ENCODE results near the gene ALG2. TPM values are rescaled to one million over a fixed set of nuclear protein-coding genes. Genes with fewer than 3 reads are reported as not detected.

The ALG2 gene
- total and polyA plus RNA-seq, 2 of the 13 experiments (the other 11 are each of a cell fraction or from before 2014, with no cell fraction given): 46.2 to 49.0 TPM

GRCh38 chr9:99253772-99254431 lies 32.2 kb upstream of the ALG2 start:
- POLR2A ChIA-PET: no interaction called here
- Histone ChIP-seq H3K27ac (ENCODE audit: extremely low read length, insufficient read depth, low read length) (no peak overlapping the region), H2AFZ (ENCODE audit: low read length) (no peak overlapping the region), H3K27me3 (ENCODE audit: control insufficient read depth in 1 of 2, insufficient read depth in 2 of 2, low read length in 2 of 2) (peaks cover 0 to 3% of the 10 kb centered on the region in 2 experiments; a peak in 1 of 5 replicates), H3K4me3 (replicated peaks in 1 of 3; ENCODE audit: insufficient read depth in 1 of 3, low read depth in 2 of 3, low read length in 3 of 3) (no peak overlapping the region), H3K36me3 (replicated peaks in 1 of 2; ENCODE audit: control insufficient read depth in 1 of 2, insufficient read depth in 2 of 2, low read length in 2 of 2) (no peaks in the 10 kb centered on the region), H3K4me2 (ENCODE audit: low read depth, low read length) (no peak overlapping the region), H3K4me1 (ENCODE audit: insufficient read depth, low read length) (no peaks in the 10 kb centered on the region), H3K9ac (ENCODE audit: insufficient read depth, low read depth, low read length) (no peak overlapping the region), H3K9me3 (ENCODE audit: low read length) (no peaks in the 10 kb centered on the region), H3K79me2 (ENCODE audit: insufficient read depth, low read length) (no peaks in the 10 kb centered on the region), H4K20me1 (ENCODE audit: insufficient read depth, low read length) (no peaks in the 10 kb centered on the region)
- TF ChIP-seq RBAK (CRISPR knock-in tag; IDR thresholded peaks at IDR 0.05): no peak
- no peak for TF ChIP-seq CBX2 (IDR thresholded peaks at IDR 0.05; ENCODE audit: low read depth, low read length)
- no peak for TF ChIP-seq CBX2 (CRISPR knock-in tag; IDR thresholded peaks at IDR 0.05; ENCODE audit: low read depth)
- no peak for TF ChIP-seq NFYB (CRISPR knock-in tag; IDR thresholded peaks at IDR 0.05)
- TF ChIP-seq ZNF670 (CRISPR knock-in tag; IDR thresholded peaks at IDR 0.05; ENCODE audit: borderline replicate concordance): no peak
- TF ChIP-seq ZNF331 (CRISPR knock-in tag; IDR thresholded peaks at IDR 0.05): no peak
- TF ChIP-seq, protein P1, sequence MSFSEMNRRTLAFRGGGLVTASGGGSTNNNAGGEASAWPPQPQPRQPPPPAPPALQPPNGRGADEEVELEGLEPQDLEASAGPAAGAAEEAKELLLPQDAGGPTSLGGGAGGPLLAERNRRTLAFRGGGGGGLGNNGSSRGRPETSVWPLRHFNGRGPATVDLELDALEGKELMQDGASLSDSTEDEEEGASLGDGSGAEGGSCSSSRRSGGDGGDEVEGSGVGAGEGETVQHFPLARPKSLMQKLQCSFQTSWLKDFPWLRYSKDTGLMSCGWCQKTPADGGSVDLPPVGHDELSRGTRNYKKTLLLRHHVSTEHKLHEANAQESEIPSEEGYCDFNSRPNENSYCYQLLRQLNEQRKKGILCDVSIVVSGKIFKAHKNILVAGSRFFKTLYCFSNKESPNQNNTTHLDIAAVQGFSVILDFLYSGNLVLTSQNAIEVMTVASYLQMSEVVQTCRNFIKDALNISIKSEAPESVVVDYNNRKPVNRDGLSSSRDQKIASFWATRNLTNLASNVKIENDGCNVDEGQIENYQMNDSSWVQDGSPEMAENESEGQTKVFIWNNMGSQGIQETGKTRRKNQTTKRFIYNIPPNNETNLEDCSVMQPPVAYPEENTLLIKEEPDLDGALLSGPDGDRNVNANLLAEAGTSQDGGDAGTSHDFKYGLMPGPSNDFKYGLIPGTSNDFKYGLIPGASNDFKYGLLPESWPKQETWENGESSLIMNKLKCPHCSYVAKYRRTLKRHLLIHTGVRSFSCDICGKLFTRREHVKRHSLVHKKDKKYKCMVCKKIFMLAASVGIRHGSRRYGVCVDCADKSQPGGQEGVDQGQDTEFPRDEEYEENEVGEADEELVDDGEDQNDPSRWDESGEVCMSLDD (CRISPR knock-in tag; IDR thresholded peaks at IDR 0.05; ENCODE audit: borderline replicate concordance): no peak
- TF ChIP-seq ZNF7 (CRISPR knock-in tag; IDR thresholded peaks at IDR 0.05): no peak
- no peak for TF ChIP-seq EEA1 (CRISPR knock-in tag; IDR thresholded peaks at IDR 0.05; ENCODE audit: borderline replicate concordance)
- TF ChIP-seq SMC3 (IDR thresholded peaks at IDR 0.05; ENCODE audit: low read length): no peak
- TF ChIP-seq TMF1 (CRISPR knock-in tag; IDR thresholded peaks at IDR 0.05; ENCODE audit: low read depth): no peak
- TF ChIP-seq ATF5 (CRISPR knock-in tag; IDR thresholded peaks at IDR 0.05; ENCODE audit: low read depth): no peak
- TF ChIP-seq ZNF224 (CRISPR knock-in tag; IDR thresholded peaks at IDR 0.05): no peak
- no peak for TF ChIP-seq ZNF282 (IDR thresholded peaks at IDR 0.05; ENCODE audit: partially characterized antibody)
- TF ChIP-seq NFATC3 (CRISPR knock-in tag; IDR thresholded peaks at IDR 0.05): no peak
- TF ChIP-seq ZNF30 (CRISPR knock-in tag; IDR thresholded peaks at IDR 0.05): no peak
- no peak for TF ChIP-seq ZNF33A (CRISPR knock-in tag; IDR thresholded peaks at IDR 0.05; ENCODE audit: borderline replicate concordance)
- in situ Hi-C loops (cut with HindIII; ENCODE audit: extremely low pct_ligation_motif_present, low pct_unique_long_range_greater_than_20kb): loop anchor here (25.0 kb wide), 1 partner anchor 758 kb away; no protein-coding TSS in a partner anchor
- intact Hi-C loops (cut with micrococcal nuclease; ENCODE audit: unreplicated experiment): no loop called here
- FAIRE-seq (no peak), ATAC-seq (peak; percentile 48), DNase-seq (ENCODE audit: low spot score) (no peak)
- CTCF ChIA-PET (ENCODE audit: low intra/inter-chr PET ratio, low total read pairs): no interaction called here
- no TSS peak for BruUV-seq (replicated peaks)
- 61% methylated on average over 10 of the region's 15 CpGs for WGBS (ENCODE audit: low lambda C conversion rate)

Measured in HepG2 (cell line).